Measurements from ENCODE around the gene PIK3CB.
"Not testable (repeated sequence)": the region's sequence is repeated elsewhere in the genome, so short reads cannot be mapped to it uniquely, and the experiment has no call there.

GRCh38 chr3:138838385-138838784 lies 3.7 kb upstream of the PIK3CB start:
- TF ChIP-seq CTCF (IDR thresholded peaks at IDR 0.05); SIN3A (IDR thresholded peaks at IDR 0.05; ENCODE audit: borderline replicate concordance, insufficient read depth, low read depth, low read length): not testable (repeated sequence)
